Esophagus (tissue), 2 donors: ENCODE results near the gene PIBF1. TPM values are rescaled to one million over a fixed set of nuclear protein-coding genes. Genes with fewer than 3 reads are reported as not detected.
A peak's percentile ranks its signal among the peaks of the same experiment; 100 is the strongest.

Source experiments
- H3K27ac ChIP-seq, 2 donors: one replicate each; pipeline ENCODE4 v1.5.1; 2013; ENCODE audit warnings: low read depth in 2 of 2, mild to moderate bottlenecking in 2 of 2, inconsistent platforms in 1 of 2, low read length in 1 of 2, moderate library complexity in 1 of 2
- H3K27me3 ChIP-seq, 2 donors: one replicate each; pipeline ENCODE4 v1.6.1; 2013; ENCODE audit warnings: low read length in 2 of 2, control low read depth in 1 of 2, mild to moderate bottlenecking in 1 of 2; ENCODE audit not compliant: insufficient read depth in 2 of 2, control insufficient read depth in 1 of 2
- H3K36me3 ChIP-seq, 2 donors: one replicate each; pipeline ENCODE4 v1.6.1; 2013; ENCODE audit warnings: low read length in 1 of 2; ENCODE audit not compliant: control insufficient read depth in 2 of 2, insufficient read depth in 2 of 2
- H3K4me1 ChIP-seq, 2 donors: one replicate each; pipeline ENCODE4 v1.6.1; 2013; ENCODE audit warnings: low read length in 1 of 2; ENCODE audit not compliant: control insufficient read depth in 2 of 2, insufficient read depth in 2 of 2
- H3K4me3 ChIP-seq, 2 donors: one replicate each; pipeline ENCODE4 v1.5.1; 2013; ENCODE audit warnings: low read length in 2 of 2, mild to moderate bottlenecking in 2 of 2, low read depth in 1 of 2, moderate library complexity in 1 of 2
- H3K9me3 ChIP-seq, 2 donors: one replicate each; pipeline ENCODE4 v1.6.1; 2013; ENCODE audit warnings: mild to moderate bottlenecking in 2 of 2, low read depth in 1 of 2, low read length in 1 of 2, moderate library complexity in 1 of 2; ENCODE audit not compliant: control insufficient read depth in 2 of 2, insufficient read depth in 1 of 2
- WGBS, 2 donors: extraction: QIAGEN DNeasy Blood & Tissue Kit; methylation state at CpG; one replicate each; pipeline ENCODE4 v1.1.7; 2013; 5-methylcytosine and 5-hydroxymethylcytosine counted together
- polyA plus RNA-seq, 2 donors: library from polyadenylated mRNA; stranded (reverse); fragments of 200-250 nt; gene quantifications; one replicate each; pipeline ENCODE4 v1.2.3, GENCODE V29; 2013
- donor health status: healthy with polysubstance abuse.
- donor health status: Bipolar disorder and iron deficiency.

PIBF1 gene
- polyA plus RNA-seq, 2 donors, result 5.4 to 13.1 TPM

DNA sequence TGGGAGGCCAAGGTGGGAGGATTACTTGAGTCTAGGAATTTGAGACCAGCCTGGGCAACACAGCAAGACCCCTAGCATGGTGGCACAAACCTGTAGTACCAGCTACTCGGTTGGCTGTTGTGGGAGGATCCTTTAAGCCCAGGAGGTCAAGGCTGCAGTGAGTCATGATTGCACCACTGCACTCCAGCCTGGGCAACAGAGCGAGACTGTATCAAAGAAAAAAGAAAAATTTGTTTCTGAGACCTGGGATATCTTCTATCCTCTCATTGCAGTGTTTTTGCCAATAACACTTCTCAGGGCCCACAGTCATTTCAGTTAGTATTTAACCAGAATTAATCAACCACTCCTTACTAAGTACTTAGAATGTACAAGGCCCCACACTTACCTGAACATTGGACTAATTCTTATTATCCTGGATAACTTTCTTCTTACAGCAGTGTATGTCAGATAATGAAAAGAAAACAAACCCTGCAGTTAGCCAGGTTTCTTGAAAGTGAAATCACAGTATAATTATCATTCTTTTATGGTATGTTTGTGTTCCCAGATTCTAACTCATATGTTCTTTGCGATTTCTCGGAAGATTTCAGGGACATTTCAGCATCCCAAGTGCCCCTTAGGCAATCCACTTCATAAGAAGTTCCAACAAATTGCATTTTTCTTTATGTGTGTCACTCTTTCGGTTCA lies 201.3 kb downstream of the PIBF1 start:
- Histone ChIP-seq H3K4me3 (no peak overlapping the region), H3K27me3 (no peaks in the 10 kb centered on the region), H3K27ac (no peak overlapping the region), H3K36me3 (no peaks in the 10 kb centered on the region), H3K9me3 (no peaks in the 10 kb centered on the region), H3K4me1 (no peaks in the 10 kb centered on the region)
- WGBS, 2 donors, result 63 to 76% methylated on average over 5 of the region's 5 CpGs

DNA sequence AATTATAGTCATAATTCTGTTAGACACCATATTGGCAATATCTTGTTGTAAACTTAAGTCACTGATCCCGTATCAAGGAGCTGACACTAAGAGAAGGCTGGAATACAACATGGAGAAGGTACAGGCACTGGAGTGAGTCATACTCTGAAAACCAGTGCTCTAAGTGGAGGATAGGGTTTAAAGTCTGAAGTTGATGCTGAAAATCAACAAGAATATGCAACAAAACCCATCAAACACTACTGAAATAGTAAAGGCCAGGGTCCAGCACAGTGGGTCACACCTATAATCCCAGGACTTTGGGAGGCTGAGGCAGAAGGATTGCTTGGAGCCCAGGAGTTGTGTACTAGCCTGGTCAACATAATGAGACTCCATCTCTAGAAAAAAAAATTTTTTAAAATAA lies 203.7 kb downstream of the PIBF1 start:
- WGBS, 2 donors, result 92 to 95% methylated on average over 1 of the region's 1 CpG

DNA sequence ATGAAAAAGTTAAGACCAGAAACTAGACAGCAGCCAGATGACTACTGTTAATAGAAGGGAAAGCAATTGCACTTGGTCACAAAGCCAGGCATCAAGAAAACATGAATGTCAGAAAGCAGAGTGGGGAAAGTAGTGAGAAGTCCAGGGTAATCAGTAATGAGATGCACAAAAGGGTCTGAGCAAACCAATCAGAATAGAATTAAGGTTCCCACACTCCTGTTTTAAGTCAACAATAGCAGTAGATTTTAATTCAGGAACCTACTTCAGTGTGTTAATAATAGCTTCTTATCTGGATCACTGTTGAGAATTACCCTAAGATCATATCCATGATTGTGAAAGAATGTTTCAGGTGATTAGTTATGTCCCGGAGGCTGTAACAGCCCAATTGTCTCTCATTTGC lies 204.3 kb downstream of the PIBF1 start:
- WGBS, 2 donors, result 73 to 88% methylated on average over 1 of the region's 1 CpG
- H3K27ac ChIP-seq, result no peak overlapping the region
- no peaks in the 10 kb centered on the region for H3K36me3 ChIP-seq
- H3K4me3 ChIP-seq, result no peak overlapping the region
- no peaks in the 10 kb centered on the region for H3K4me1 ChIP-seq
- H3K9me3 ChIP-seq, result no peaks in the 10 kb centered on the region
- no peaks in the 10 kb centered on the region for H3K27me3 ChIP-seq

More for the DNA sequence above, 203.7 kb downstream of the PIBF1 start:
- no peaks in the 10 kb centered on the region for H3K27me3 ChIP-seq
- H3K36me3 ChIP-seq, result no peaks in the 10 kb centered on the region
- no peaks in the 10 kb centered on the region for H3K9me3 ChIP-seq
- H3K27ac ChIP-seq, result no peak overlapping the region
- no peaks in the 10 kb centered on the region for H3K4me1 ChIP-seq
- H3K4me3 ChIP-seq, result no peak overlapping the region

DNA sequence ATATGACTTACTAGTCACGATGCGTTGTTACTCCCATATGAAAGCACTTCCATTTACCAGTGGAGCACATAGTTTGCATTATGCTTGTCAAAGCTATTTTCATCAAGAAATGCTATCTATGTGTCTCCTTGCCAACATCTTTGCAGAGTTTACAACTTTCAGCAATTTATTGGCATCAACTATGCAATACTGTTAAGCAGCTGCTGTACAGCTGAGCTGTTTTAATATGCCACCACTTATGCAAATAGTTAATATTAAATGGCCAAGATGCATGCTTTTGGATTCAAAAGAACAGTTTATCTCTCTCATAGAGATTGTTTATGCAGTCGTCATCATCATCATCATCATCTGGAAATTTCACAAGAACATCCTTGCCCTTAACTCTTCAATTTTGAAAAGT lies 209.0 kb downstream of the PIBF1 start:
- H3K36me3 ChIP-seq, result no peaks in the 10 kb centered on the region
- 77 to 88% methylated on average over 3 of the region's 3 CpGs for WGBS, 2 donors
- H3K27ac ChIP-seq, result no peak overlapping the region
- no peaks in the 10 kb centered on the region for H3K4me1 ChIP-seq
- no peaks in the 10 kb centered on the region for H3K27me3 ChIP-seq
- H3K9me3 ChIP-seq, result no peaks in the 10 kb centered on the region
- no peak overlapping the region for H3K4me3 ChIP-seq

DNA sequence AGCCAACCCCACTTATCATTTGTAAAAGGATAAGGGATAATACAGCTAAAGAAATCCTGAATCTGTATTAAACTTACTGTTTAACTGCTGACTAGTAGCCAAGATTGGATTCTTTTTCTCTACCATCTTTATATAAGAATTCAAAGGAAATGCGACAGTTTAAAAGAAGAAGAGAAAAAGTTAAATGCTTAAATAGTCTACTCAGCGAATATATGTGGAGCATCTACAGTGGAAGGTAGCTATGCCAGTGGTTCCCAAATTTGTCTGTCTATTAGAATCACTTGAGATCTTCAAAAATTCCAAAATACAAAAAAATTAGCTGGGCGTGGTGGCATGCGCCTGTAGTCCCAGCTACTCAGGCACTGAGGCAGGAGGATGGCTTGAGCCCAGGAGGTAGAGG lies 216.1 kb downstream of the PIBF1 start:
- Histone ChIP-seq H3K9me3 (no peaks in the 10 kb centered on the region), H3K27me3 (no peaks in the 10 kb centered on the region), H3K4me1 (no peaks in the 10 kb centered on the region), H3K27ac (no peak overlapping the region), H3K4me3 (no peak overlapping the region), H3K36me3 (no peaks in the 10 kb centered on the region)
- 96 to 98% methylated on average over 4 of the region's 4 CpGs for WGBS, 2 donors

DNA sequence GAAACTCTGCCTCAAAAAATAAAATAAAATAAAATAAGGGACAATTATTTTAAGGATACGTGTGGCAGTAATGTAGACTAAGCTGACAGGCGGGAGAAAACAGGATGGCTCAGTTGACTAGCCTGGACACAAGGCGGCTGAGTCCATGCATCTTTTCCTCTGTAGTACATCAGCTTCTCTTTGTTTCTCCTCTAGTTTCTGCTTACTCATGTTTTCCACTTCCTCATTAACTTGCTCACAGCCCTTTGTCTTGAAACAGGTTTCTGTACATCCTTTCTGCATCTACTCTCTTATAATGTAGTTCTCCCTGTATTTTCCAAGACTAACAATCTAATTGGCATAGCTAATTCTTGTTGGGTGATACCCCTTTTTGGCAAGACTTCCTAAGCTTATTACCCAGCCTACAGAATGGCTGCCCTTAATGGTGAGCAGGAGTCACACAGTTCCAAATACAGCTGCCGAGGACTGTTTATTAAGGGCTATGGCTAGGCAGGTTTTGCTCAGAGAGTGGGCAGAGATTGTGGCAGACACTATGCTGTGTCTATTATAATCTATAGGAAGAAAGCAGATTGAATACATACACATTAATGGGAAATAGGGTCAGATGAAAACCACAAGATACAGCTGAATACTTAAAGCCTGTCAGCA lies 218.2 kb downstream of the PIBF1 start:
- H3K4me1 ChIP-seq, result no peaks in the 10 kb centered on the region
- peaks cover 0 to 3% of the 10 kb centered on the region in 2 donors for H3K36me3 ChIP-seq
- no peaks in the 10 kb centered on the region for H3K9me3 ChIP-seq
- H3K27ac ChIP-seq, result peak overlapping the region; percentile 38 to 48
- 78 to 79% methylated on average over 4 of the region's 4 CpGs for WGBS, 2 donors
- H3K4me3 ChIP-seq, result no peak overlapping the region
- no peaks in the 10 kb centered on the region for H3K27me3 ChIP-seq

DNA sequence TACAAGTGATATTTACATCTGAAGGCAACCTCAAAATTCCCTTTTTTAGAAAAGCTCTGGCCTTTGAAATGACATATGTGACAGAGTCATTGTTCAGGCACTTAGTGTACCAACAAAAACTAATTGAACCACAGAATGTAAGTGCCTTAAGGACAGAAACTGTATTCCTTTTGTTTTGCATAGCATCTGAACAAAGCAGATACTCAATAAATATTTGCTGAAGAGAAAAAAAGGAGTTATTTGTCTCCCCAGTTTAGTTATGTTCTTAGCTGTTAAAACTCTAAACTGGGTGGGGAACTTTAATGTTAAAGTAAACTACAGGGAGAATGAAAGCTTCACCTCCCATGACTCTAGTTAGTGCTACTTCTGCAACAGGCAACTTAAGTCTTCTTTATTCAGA lies 220.0 kb downstream of the PIBF1 start:
- H3K27me3 ChIP-seq, result no peaks in the 10 kb centered on the region
- no peaks in the 10 kb centered on the region for H3K9me3 ChIP-seq
- no peaks in the 10 kb centered on the region for H3K4me1 ChIP-seq
- peaks cover 0 to 3% of the 10 kb centered on the region in 2 donors for H3K36me3 ChIP-seq
- no peak overlapping the region for H3K27ac ChIP-seq
- H3K4me3 ChIP-seq, result no peak overlapping the region

DNA sequence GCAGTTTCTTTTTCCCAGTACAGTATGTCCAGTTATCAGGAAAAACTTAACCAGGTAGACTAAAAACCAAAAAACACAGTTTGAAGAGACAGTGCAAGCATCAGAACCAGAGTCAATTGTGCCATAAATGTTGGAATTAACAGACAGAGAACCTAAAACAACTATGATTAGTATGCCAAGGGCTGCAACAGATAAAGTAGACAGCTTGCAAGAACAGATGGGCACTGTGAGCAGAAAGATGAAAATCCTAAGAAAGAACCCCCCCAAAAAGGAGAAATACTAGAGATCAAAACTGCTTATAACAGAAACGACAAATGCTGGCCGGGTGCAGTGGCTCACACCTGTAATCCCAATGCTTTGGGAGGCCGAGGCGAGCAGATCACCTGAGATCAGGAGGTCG lies 229.8 kb downstream of the PIBF1 start:
- no peaks in the 10 kb centered on the region for H3K4me1 ChIP-seq
- H3K9me3 ChIP-seq, result no peaks in the 10 kb centered on the region
- no peak overlapping the region for H3K4me3 ChIP-seq
- no peaks in the 10 kb centered on the region for H3K27me3 ChIP-seq
- H3K27ac ChIP-seq, result no peak overlapping the region
- WGBS, 2 donors, result 89 to 94% methylated on average over 5 of the region's 5 CpGs
- H3K36me3 ChIP-seq, result no peaks in the 10 kb centered on the region

DNA sequence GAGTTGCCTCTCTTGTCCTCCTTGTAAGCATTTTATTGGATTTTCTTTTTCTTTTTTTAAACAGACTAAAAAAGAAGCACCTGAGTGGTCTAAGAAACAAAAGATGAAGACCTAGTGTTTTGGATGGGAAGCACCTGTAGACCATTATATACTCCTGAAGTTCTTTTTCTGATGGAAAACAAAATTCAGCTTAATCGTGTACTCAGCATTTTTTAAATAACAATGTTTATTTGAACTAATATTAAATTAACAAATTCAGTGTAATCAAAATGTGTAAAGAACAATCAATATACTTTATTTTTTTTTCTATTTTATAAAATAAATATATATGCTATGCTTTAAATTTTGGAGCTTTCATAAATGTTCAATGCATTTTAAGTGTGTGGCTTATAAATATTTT lies 233.9 kb downstream of the PIBF1 start:
- Histone ChIP-seq H3K27ac (no peak overlapping the region), H3K9me3 (no peaks in the 10 kb centered on the region), H3K36me3 (no peaks in the 10 kb centered on the region), H3K4me3 (no peak overlapping the region), H3K27me3 (no peaks in the 10 kb centered on the region), H3K4me1 (no peaks in the 10 kb centered on the region)
- whole genome bisulfite sequencing, 2 donors, result 89 to 94% methylated on average over 1 of the region's 1 CpG

DNA sequence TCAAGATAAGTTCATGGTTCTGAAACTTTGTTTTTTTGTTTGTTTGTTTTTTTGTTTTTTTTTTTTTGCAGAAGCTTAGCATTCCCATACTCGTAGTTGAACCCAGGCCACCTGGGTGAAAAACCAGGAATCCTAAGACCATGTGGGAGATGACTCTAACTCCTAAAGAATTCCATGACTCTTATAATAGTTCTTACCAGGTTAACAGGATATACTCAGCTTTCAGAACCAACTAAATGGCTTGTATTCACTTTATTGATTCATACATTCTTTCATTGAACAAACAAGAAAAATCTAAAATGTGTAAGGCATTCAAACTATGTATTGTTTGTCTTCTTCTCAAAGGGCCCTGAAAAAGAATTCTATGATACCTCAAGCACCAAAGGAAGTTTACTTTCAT lies 236.4 kb downstream of the PIBF1 start:
- H3K27ac ChIP-seq, result no peak overlapping the region
- H3K9me3 ChIP-seq, result no peaks in the 10 kb centered on the region
- H3K4me3 ChIP-seq, result no peak overlapping the region
- H3K27me3 ChIP-seq, result no peaks in the 10 kb centered on the region
- WGBS, 2 donors, result 89 to 93% methylated on average over 1 of the region's 1 CpG
- no peaks in the 10 kb centered on the region for H3K4me1 ChIP-seq
- H3K36me3 ChIP-seq, result no peaks in the 10 kb centered on the region
